B cell (primary cell): ENCODE measurements around the gene SUGCT. TPM values are rescaled to one million over a fixed set of nuclear protein-coding genes. Genes with fewer than 3 reads are reported as not detected.

Source experiments
- ATAC-seq: fragments of 200-7000 bp; cut with Tn5 transposase; one replicate; pipeline ENCODE4 v1.10.0; 2021; ENCODE audit warnings: low read depth, mild to moderate bottlenecking, moderate number of reproducible peaks, moderate library complexity
- CTCF ChIA-PET: fragments of 350-600 bp; sonication (Branson Sonifier 250); formaldehyde crosslinking; loops from one replicate; lab custom pipeline; 2021; ENCODE audit warnings: antibody characterized with exemption, inconsistent platforms; lab: Charles Lee
- POLR2A ChIA-PET: fragments of 350-600 bp; sonication (Branson Sonifier 250); formaldehyde crosslinking; loops from one replicate; lab custom pipeline; 2021; ENCODE audit warnings: antibody characterized with exemption; lab: Charles Lee
- DNase-seq: peaks from one replicate; pipeline ENCODE4 v3.0.0; 2013
- H2AFZ ChIP-seq: 2 replicates; pipeline ENCODE4 v1.6.1; 2012; ENCODE audit warnings: mild to moderate bottlenecking, low read depth, low read length; ENCODE audit not compliant: insufficient read depth, poor library complexity, severe bottlenecking
- H3K27ac ChIP-seq, 2 donors: 1 replicate in 1 of 2; 2 replicates in 1 of 2; pipeline ENCODE4 v1.5.1; 2012 to 2013; ENCODE audit warnings: low read length in 2 of 2, mild to moderate bottlenecking in 2 of 2, moderate library complexity in 1 of 2
- H3K27me3 ChIP-seq, 4 experiments: fragments of 200-600 bp in 1 of 4; sonication (generic) in 1 of 4; replicated peaks in 1 of 4; 1 replicate in 2 of 4; 2 replicates in 2 of 4; pipeline versions ENCODE4 v1.6.1 to v1.7.0; 2013 to 2016; ENCODE audit warnings: low read length in 3 of 4, mild to moderate bottlenecking in 2 of 4, mixed read lengths in 1 of 4, moderate library complexity in 1 of 4; ENCODE audit not compliant: insufficient read depth in 4 of 4, control insufficient read depth in 3 of 4; ENCODE audit errors: control extremely low read depth in 1 of 4
- H3K36me3 ChIP-seq, 2 experiments: replicated peaks in 1 of 2; 1 replicate in 1 of 2; 2 replicates in 1 of 2; pipeline versions ENCODE4 v1.6.1 to v1.7.1; 2013; ENCODE audit warnings: low read length in 1 of 2; ENCODE audit not compliant: insufficient read depth in 2 of 2, control insufficient read depth in 1 of 2; ENCODE audit errors: control extremely low read depth in 1 of 2, extremely low read depth in 1 of 2
- H3K4me1 ChIP-seq, 2 donors: fragments of 200-600 bp in 1 of 2; sonication (generic) in 1 of 2; 1 replicate in 1 of 2; 2 replicates in 1 of 2; pipeline versions ENCODE4 v1.5.1 to v1.6.1; 2013 to 2017; ENCODE audit warnings: low read length in 2 of 2; ENCODE audit not compliant: control insufficient read depth in 2 of 2, insufficient read depth in 2 of 2
- H3K4me2 ChIP-seq: replicated peaks from 2 replicates; pipeline ENCODE3; 2012; ENCODE audit warnings: mild to moderate bottlenecking, low read depth, low read length; ENCODE audit not compliant: poor library complexity, severe bottlenecking
- H3K4me3 ChIP-seq, 5 experiments: fragments of 200-600 bp in 1 of 5; sonication (generic) in 1 of 5; 1 replicate in 3 of 5; 2 replicates in 2 of 5; pipeline versions ENCODE4 v1.5.1 to v1.7.0; 2011 to 2016; ENCODE audit warnings: low read length in 4 of 5, mild to moderate bottlenecking in 4 of 5, low read depth in 2 of 5, control low read depth in 1 of 5, moderate library complexity in 1 of 5; ENCODE audit not compliant: insufficient read depth in 1 of 5; ENCODE audit errors: control extremely low read depth in 1 of 5, extremely low read depth in 1 of 5
- H3K79me2 ChIP-seq: fragments of 200-600 bp; sonication (generic); one replicate; pipeline ENCODE4 v1.6.0; 2016; ENCODE audit warnings: low read length; ENCODE audit not compliant: control insufficient read depth, insufficient read depth
- H3K9ac ChIP-seq: fragments of 200-600 bp; sonication (generic); 2 replicates; pipeline ENCODE4 v1.6.1; 2017; ENCODE audit warnings: mild to moderate bottlenecking, low read length, moderate library complexity
- H3K9me3 ChIP-seq, 3 donors: one replicate each; pipeline versions ENCODE4 v1.6.1 to v1.7.1; 2013; ENCODE audit warnings: low read length in 2 of 3; ENCODE audit not compliant: control insufficient read depth in 2 of 3, insufficient read depth in 1 of 3; ENCODE audit errors: control extremely low read depth in 1 of 3
- H4K20me1 ChIP-seq: 2 replicates; pipeline ENCODE4 v1.6.0; 2012; ENCODE audit warnings: mild to moderate bottlenecking, low read length; ENCODE audit not compliant: insufficient read depth, control insufficient read depth, poor library complexity, severe bottlenecking
- H3K27ac Mint-ChIP-seq: one replicate; pipeline ENCODE4 v1.8.0; 2021; ENCODE audit warnings: mixed read lengths
- H3K27me3 Mint-ChIP-seq: one replicate; pipeline ENCODE4 v1.8.0; 2021; ENCODE audit warnings: mixed read lengths
- H3K4me1 Mint-ChIP-seq: one replicate; pipeline ENCODE4 v1.8.0; 2021; ENCODE audit warnings: mixed read lengths
- H3K4me3 Mint-ChIP-seq: one replicate; pipeline ENCODE4 v1.8.0; 2021; ENCODE audit warnings: mixed read lengths
- H3K9me3 Mint-ChIP-seq: one replicate; pipeline ENCODE4 v1.8.0; 2022; ENCODE audit warnings: mixed read lengths; ENCODE audit not compliant: insufficient read depth
- CTCF ChIP-seq: fragments of 200-600 bp; IDR thresholded peaks from one replicate; pipeline ENCODE4 v1.8.0; 2022; ENCODE audit warnings: antibody characterized with exemption, mild to moderate bottlenecking
- EZH2 ChIP-seq: IDR thresholded peaks from 2 replicates; pipeline ENCODE4 v1.6.1; 2012; ENCODE audit warnings: borderline replicate concordance, low read depth, mild to moderate bottlenecking, moderate library complexity, low read length; ENCODE audit not compliant: insufficient read depth, poor library complexity, severe bottlenecking
- whole genome bisulfite sequencing: methylation state at CpG from one replicate; pipeline ENCODE4 v1.1.5; 2013; ENCODE audit warnings: missing lambda C conversion rate; ENCODE audit not compliant: insufficient coverage; 5-methylcytosine and 5-hydroxymethylcytosine counted together
- intact Hi-C: fragments of 100-400 bp; cut with micrococcal nuclease; formaldehyde crosslinking; loops from one replicate; pipeline ENCODE4 v1.10.0; 2022
- polyA plus RNA-seq: library from polyadenylated mRNA; depleted of rRNA; stranded (reverse); fragments of >200 nt; gene quantifications from 2 replicates; pipeline ENCODE4 v1.2.3, GENCODE V29; 2012
- total RNA-seq, 2 donors: library from RNA; stranded (reverse); fragments of 120-200 nt in 1 of 2; gene quantifications; 1 replicate in 1 of 2; 2 replicates in 1 of 2; pipeline versions ENCODE4 v1.2.3 to v1.2.4, GENCODE V29; 2013 to 2022

Gene SUGCT
- total and polyA plus RNA-seq, 2 donors (not counting 1 experiment from before 2014, with no cell fraction given): 0.19 to 0.86 TPM

- CTCF ChIA-PET: no interaction called here
- ATAC-seq: no peak
- H3K9me3 Mint-ChIP-seq: no peaks in the 10 kb centered on the region
Measured at GRCh38 chr7:40570223-40570622, 435.4 kb downstream of the SUGCT start.

DNA sequence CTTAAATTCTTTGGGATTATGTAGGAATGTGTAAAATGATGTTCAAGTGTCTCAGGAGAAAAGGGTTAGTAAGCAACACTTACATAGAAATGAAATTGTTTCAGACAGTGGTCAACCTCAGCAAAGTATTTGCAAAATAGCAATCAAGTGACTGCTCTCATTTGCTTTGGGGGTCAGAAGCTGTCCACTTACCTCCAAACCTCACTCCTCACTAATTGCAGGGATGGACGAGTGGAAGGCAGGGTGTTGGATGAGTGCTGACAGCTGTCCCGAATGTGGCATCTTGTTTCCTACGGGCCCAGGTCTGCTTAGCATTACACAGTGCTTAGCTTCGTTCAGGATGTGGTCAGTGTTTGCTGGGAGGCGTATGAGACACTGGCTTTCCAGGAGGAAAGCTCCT is 437.0 kb downstream of the SUGCT start:
- Histone ChIP-seq H3K79me2 (no peaks in the 10 kb centered on the region), H3K4me1 (no peaks in the 10 kb centered on the region), H3K27me3 (no peaks in the 10 kb centered on the region), H3K27ac (no peak overlapping the region), H2AFZ (no peak overlapping the region), H3K9ac (no peak overlapping the region), H3K4me2 (no peak overlapping the region), H3K36me3 (no peaks in the 10 kb centered on the region), H3K9me3 (no peaks in the 10 kb centered on the region), H4K20me1 (no peaks in the 10 kb centered on the region), H3K4me3 (no peak overlapping the region)
- Mint-ChIP-seq H3K27me3 (peaks cover 2% of the 10 kb centered on the region), H3K27ac (no peak overlapping the region), H3K9me3 (no peaks in the 10 kb centered on the region), H3K4me1 (no peaks in the 10 kb centered on the region), H3K4me3 (no peak overlapping the region)
- WGBS: 100% methylated on average over 3 of the region's 5 CpGs
- ATAC-seq: no peak
- ChIA-PET POLR2A (no interaction called here), CTCF (no interaction called here)
- no peak for DNase-seq
- TF ChIP-seq CTCF (no peak), EZH2 (no peak)
- intact Hi-C loops: no loop called here

More at GRCh38 chr7:40570223-40570622, 435.4 kb downstream of the SUGCT start:
- intact Hi-C loops: no loop called here
- peaks cover 2% of the 10 kb centered on the region for H3K27me3 Mint-ChIP-seq
- Histone ChIP-seq H3K4me1 (no peaks in the 10 kb centered on the region), H3K27me3 (no peaks in the 10 kb centered on the region), H4K20me1 (no peaks in the 10 kb centered on the region), H3K36me3 (no peaks in the 10 kb centered on the region), H3K79me2 (no peaks in the 10 kb centered on the region), H3K4me3 (no peak overlapping the region), H3K27ac (no peak overlapping the region), H3K4me2 (no peak overlapping the region), H2AFZ (no peak overlapping the region), H3K9ac (no peak overlapping the region), H3K9me3 (no peaks in the 10 kb centered on the region)
- POLR2A ChIA-PET: no interaction called here
- H3K27ac Mint-ChIP-seq: no peak overlapping the region
- H3K4me1 Mint-ChIP-seq: no peaks in the 10 kb centered on the region
- no peak overlapping the region for H3K4me3 Mint-ChIP-seq
- WGBS: 67% methylated on average over 1 of the region's 1 CpG
- TF ChIP-seq EZH2: no peak
- no peak for TF ChIP-seq CTCF
- no peak for DNase-seq
